Activated CD4-positive, alpha-beta T cell treated with anti-CD3 and anti-CD28 coated beads for 1 hour (primary cell): ENCODE data around the gene NACA2.

ENCODE experiments used
- DNase-seq: peaks from one replicate; pipeline ENCODE4 v3.0.0-alpha.2; 2020

NACA2 gene

GRCh38 chr17:61543786-61544415 lies 47.1 kb downstream of the NACA2 start:
- no peak for DNase-seq

GRCh38 chr17:61542027-61542426 lies 49.0 kb downstream of the NACA2 start:
- DNase-seq = no peak

- DNase-seq = no peak
Observed at GRCh38 chr17:61540874-61541273, 50.1 kb downstream of the NACA2 start.
